ENCODE measurements around the gene PDSS2. TPM values are rescaled to one million over a fixed set of nuclear protein-coding genes. Genes with fewer than 3 reads are reported as not detected.

Gene PDSS2
- total RNA-seq, 1 donor from 2014 or later, result 12.2 TPM

GRCh38 chr6:107267634-107268033 is 191.7 kb downstream of the PDSS2 start:
- no peak for DNase-seq (ENCODE audit: low read depth)

GRCh38 chr6:107267006-107267405 is 192.4 kb downstream of the PDSS2 start:
- no peak for DNase-seq (ENCODE audit: low read depth)

GRCh38 chr6:107266563-107266962 is 192.8 kb downstream of the PDSS2 start:
- DNase-seq (ENCODE audit: low read depth), result no peak

GRCh38 chr6:107264357-107264840 is 195.0 kb downstream of the PDSS2 start:
- DNase-seq (ENCODE audit: low read depth), result peak; percentile 80

- no peak for DNase-seq (ENCODE audit: low read depth)
Measured at GRCh38 chr6:107259951-107260350, 199.4 kb downstream of the PDSS2 start.

- DNase-seq (ENCODE audit: low read depth), result no peak
Measured at GRCh38 chr6:107248147-107248546, 211.2 kb downstream of the PDSS2 start.

GRCh38 chr6:107246972-107247615 is 212.3 kb downstream of the PDSS2 start:
- peak; percentile 48 for DNase-seq (ENCODE audit: low read depth)

GRCh38 chr6:107246249-107246971 is 213.0 kb downstream of the PDSS2 start:
- no peak for DNase-seq (ENCODE audit: low read depth)

- no peak for DNase-seq (ENCODE audit: low read depth)
Measured at GRCh38 chr6:107244742-107245480, 214.5 kb downstream of the PDSS2 start.

- peak; percentile 15 for DNase-seq (ENCODE audit: low read depth)
Measured at GRCh38 chr6:107244082-107244741, 215.2 kb downstream of the PDSS2 start.

- DNase-seq (ENCODE audit: low read depth), result no peak
Measured at GRCh38 chr6:107243471-107243870, 215.9 kb downstream of the PDSS2 start.

- DNase-seq (ENCODE audit: low read depth), result no peak
Measured at GRCh38 chr6:107237992-107238660, 221.2 kb downstream of the PDSS2 start.

GRCh38 chr6:107235511-107235910 is 223.9 kb downstream of the PDSS2 start:
- DNase-seq (ENCODE audit: low read depth), result no peak

GRCh38 chr6:107235007-107235406 is 224.4 kb downstream of the PDSS2 start:
- DNase-seq (ENCODE audit: low read depth), result no peak

GRCh38 chr6:107231243-107231642 is 228.1 kb downstream of the PDSS2 start:
- DNase-seq (ENCODE audit: low read depth), result no peak

GRCh38 chr6:107230448-107230847 is 228.9 kb downstream of the PDSS2 start:
- no peak for DNase-seq (ENCODE audit: low read depth)

- peak; percentile 74 for DNase-seq (ENCODE audit: low read depth)
Measured at GRCh38 chr6:107230024-107230423, 229.3 kb downstream of the PDSS2 start.

- no peak for DNase-seq (ENCODE audit: low read depth)
Measured at GRCh38 chr6:107228754-107229153, 230.6 kb downstream of the PDSS2 start.

GRCh38 chr6:107221519-107221918 is 237.8 kb downstream of the PDSS2 start:
- DNase-seq (ENCODE audit: low read depth), result no peak

- DNase-seq (ENCODE audit: low read depth), result no peak
Measured at GRCh38 chr6:107219851-107220250, 239.5 kb downstream of the PDSS2 start.

- no peak for DNase-seq (ENCODE audit: low read depth)
Measured at GRCh38 chr6:107218142-107218541, 241.2 kb downstream of the PDSS2 start.

GRCh38 chr6:107217248-107217647 is 242.1 kb downstream of the PDSS2 start:
- no peak for DNase-seq (ENCODE audit: low read depth)

Data from renal cortical epithelial cell (primary cell).